ENCODE data around the gene CDAN1. TPM values are rescaled to one million over a fixed set of nuclear protein-coding genes. Genes with fewer than 3 reads are reported as not detected.

CDAN1 gene
- total and polyA plus RNA-seq, 10 of the 15 experiments (the other 5 are each of a cell fraction or from before 2014, with no cell fraction given) = 0.56 to 14.2 (median 6.7) TPM

GRCh38 chr15:42694398-42694797 is 42.5 kb downstream of the CDAN1 start:
- POLR2A ChIA-PET = no interaction called here
- no peak for TF ChIP-seq ESRRA (IDR thresholded peaks at IDR 0.05; ENCODE audit: low read length)
- TF ChIP-seq ZNF24 (IDR thresholded peaks at IDR 0.05) = no peak
- TF ChIP-seq SMC3 (IDR thresholded peaks at IDR 0.05; ENCODE audit: borderline replicate concordance, low read length) = no peak
- no peak for TF ChIP-seq ZSCAN29 (IDR thresholded peaks at IDR 0.05)
- no peak for TF ChIP-seq POLR2A (IDR thresholded peaks at IDR 0.05; ENCODE audit: low read depth, low read length)
- TF ChIP-seq MYB (IDR thresholded peaks at IDR 0.05; ENCODE audit: borderline replicate concordance, low read depth, low read length) = no peak
- TF ChIP-seq NFYA (IDR thresholded peaks at IDR 0.05; ENCODE audit: borderline replicate concordance, low read depth, low read length) = no peak
- TF ChIP-seq YBX1 (IDR thresholded peaks at IDR 0.05) = no peak
- no peak for TF ChIP-seq RUNX3 (IDR thresholded peaks at IDR 0.05; ENCODE audit: low read length)
- TF ChIP-seq EGR1 (IDR thresholded peaks at IDR 0.05; ENCODE audit: borderline replicate concordance in 1 of 2, low read depth in 2 of 2, low read length in 2 of 2) = no peak
- TF ChIP-seq, protein P1, sequence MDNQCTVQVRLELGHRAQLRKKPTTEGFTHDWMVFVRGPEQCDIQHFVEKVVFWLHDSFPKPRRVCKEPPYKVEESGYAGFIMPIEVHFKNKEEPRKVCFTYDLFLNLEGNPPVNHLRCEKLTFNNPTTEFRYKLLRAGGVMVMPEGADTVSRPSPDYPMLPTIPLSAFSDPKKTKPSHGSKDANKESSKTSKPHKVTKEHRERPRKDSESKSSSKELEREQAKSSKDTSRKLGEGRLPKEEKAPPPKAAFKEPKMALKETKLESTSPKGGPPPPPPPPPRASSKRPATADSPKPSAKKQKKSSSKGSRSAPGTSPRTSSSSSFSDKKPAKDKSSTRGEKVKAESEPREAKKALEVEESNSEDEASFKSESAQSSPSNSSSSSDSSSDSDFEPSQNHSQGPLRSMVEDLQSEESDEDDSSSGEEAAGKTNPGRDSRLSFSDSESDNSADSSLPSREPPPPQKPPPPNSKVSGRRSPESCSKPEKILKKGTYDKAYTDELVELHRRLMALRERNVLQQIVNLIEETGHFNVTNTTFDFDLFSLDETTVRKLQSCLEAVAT (IDR thresholded peaks at IDR 0.05) = no peak
- TF ChIP-seq, protein P2, sequence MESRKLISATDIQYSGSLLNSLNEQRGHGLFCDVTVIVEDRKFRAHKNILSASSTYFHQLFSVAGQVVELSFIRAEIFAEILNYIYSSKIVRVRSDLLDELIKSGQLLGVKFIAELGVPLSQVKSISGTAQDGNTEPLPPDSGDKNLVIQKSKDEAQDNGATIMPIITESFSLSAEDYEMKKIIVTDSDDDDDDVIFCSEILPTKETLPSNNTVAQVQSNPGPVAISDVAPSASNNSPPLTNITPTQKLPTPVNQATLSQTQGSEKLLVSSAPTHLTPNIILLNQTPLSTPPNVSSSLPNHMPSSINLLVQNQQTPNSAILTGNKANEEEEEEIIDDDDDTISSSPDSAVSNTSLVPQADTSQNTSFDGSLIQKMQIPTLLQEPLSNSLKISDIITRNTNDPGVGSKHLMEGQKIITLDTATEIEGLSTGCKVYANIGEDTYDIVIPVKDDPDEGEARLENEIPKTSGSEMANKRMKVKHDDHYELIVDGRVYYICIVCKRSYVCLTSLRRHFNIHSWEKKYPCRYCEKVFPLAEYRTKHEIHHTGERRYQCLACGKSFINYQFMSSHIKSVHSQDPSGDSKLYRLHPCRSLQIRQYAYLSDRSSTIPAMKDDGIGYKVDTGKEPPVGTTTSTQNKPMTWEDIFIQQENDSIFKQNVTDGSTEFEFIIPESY (IDR thresholded peaks at IDR 0.05) = no peak
- no peak for TF ChIP-seq RCOR1 (conservative IDR thresholded peaks at IDR 0.05; ENCODE audit: low read depth, low read length)
- no peak for TF ChIP-seq TCF3 (IDR thresholded peaks at IDR 0.05; ENCODE audit: borderline replicate concordance, insufficient read depth, low read depth, low read length)
- TF ChIP-seq, protein P3, sequence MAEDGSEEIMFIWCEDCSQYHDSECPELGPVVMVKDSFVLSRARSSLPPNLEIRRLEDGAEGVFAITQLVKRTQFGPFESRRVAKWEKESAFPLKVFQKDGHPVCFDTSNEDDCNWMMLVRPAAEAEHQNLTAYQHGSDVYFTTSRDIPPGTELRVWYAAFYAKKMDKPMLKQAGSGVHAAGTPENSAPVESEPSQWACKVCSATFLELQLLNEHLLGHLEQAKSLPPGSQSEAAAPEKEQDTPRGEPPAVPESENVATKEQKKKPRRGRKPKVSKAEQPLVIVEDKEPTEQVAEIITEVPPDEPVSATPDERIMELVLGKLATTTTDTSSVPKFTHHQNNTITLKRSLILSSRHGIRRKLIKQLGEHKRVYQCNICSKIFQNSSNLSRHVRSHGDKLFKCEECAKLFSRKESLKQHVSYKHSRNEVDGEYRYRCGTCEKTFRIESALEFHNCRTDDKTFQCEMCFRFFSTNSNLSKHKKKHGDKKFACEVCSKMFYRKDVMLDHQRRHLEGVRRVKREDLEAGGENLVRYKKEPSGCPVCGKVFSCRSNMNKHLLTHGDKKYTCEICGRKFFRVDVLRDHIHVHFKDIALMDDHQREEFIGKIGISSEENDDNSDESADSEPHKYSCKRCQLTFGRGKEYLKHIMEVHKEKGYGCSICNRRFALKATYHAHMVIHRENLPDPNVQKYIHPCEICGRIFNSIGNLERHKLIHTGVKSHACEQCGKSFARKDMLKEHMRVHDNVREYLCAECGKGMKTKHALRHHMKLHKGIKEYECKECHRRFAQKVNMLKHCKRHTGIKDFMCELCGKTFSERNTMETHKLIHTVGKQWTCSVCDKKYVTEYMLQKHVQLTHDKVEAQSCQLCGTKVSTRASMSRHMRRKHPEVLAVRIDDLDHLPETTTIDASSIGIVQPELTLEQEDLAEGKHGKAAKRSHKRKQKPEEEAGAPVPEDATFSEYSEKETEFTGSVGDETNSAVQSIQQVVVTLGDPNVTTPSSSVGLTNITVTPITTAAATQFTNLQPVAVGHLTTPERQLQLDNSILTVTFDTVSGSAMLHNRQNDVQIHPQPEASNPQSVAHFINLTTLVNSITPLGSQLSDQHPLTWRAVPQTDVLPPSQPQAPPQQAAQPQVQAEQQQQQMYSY (CRISPR knock-in tag; IDR thresholded peaks at IDR 0.05) = no peak
- no peak for TF ChIP-seq HDAC6 (IDR thresholded peaks at IDR 0.05; ENCODE audit: unreplicated experiment)
- no peaks in the 10 kb centered on the region for H4K20me1 ChIP-seq (ENCODE audit: control insufficient read depth, insufficient read depth)
- RAD21 ChIA-PET (ENCODE audit: unreplicated experiment) = no interaction called here
- DNase-seq (ENCODE audit: low read depth, low spot score) (no peak), FAIRE-seq (no peak), ATAC-seq (no peak)
- no TSS peak for BruUV-seq (replicated peaks)
- intact Hi-C loops (cut with micrococcal nuclease; ENCODE audit: unreplicated experiment) (no loop called here), in situ Hi-C loops (cut with MboI) (no loop called here)
- no peaks in the 10 kb centered on the region for H3K4me1 ChIP-seq (ENCODE audit: control insufficient read depth, insufficient read depth, low read length)
- no peaks in the 10 kb centered on the region for H3K79me2 ChIP-seq (ENCODE audit: control insufficient read depth, insufficient read depth, low read length)
- no peaks in the 10 kb centered on the region; a peak in 1 of 4 replicates for H3K36me3 ChIP-seq (ENCODE audit: control insufficient read depth in 2 of 2, insufficient read depth in 2 of 2, low read length in 1 of 2)
- H3K27me3 ChIP-seq (replicated peaks in 1 of 2; ENCODE audit: control insufficient read depth in 2 of 2, insufficient read depth in 2 of 2, low read length in 1 of 2) = no peaks in the 10 kb centered on the region
- no peak overlapping the region for H3K27ac ChIP-seq (ENCODE audit: control insufficient read depth, insufficient read depth)
- H3K4me2 ChIP-seq (ENCODE audit: control insufficient read depth, insufficient read depth) = no peak overlapping the region
- H3K9me3 ChIP-seq (replicated peaks; ENCODE audit: control insufficient read depth, insufficient read depth, low read length) = no peaks in the 10 kb centered on the region
- H3K4me3 ChIP-seq = no peak overlapping the region
- 85% methylated on average over 10 of the region's 10 CpGs for WGBS (ENCODE audit: insufficient coverage, insufficient replicate concordance, low lambda C conversion rate, missing lambda C conversion rate)
- CTCF ChIA-PET = interaction anchor here (1.7 kb wide), 1 partner anchor 9 kb away, joined by 7 read pairs; no protein-coding TSS in a partner anchor
- no peak overlapping the region for H2AFZ ChIP-seq (ENCODE audit: control insufficient read depth, low read depth, low read length)
- SMC1A ChIA-PET (ENCODE audit: uncharacterized antibody, unreplicated experiment) = no interaction called here
- H3K9ac ChIP-seq (ENCODE audit: control insufficient read depth, insufficient read depth, low read length) = no peak overlapping the region

Measured in GM12878 (cell line).